GM12878 (cell line): ENCODE data around the gene THRB. TPM values are rescaled to one million over a fixed set of nuclear protein-coding genes. Genes with fewer than 3 reads are reported as not detected.

Source experiments
- ATAC-seq: fragments of 200-7000 bp; cut with Tn5 transposase; 3 replicates; pipeline ENCODE4 v1.9.1; 2020; ENCODE audit warnings: mild to moderate bottlenecking, moderate library complexity
- BruUV-seq: library from RNA; stranded (reverse); fragments of 400-500 nt; replicated peaks from 2 replicates; lab custom pipeline; 2021; lab: Mats Ljungman, UMichigan
- CTCF ChIA-PET: fragments of 300-600 bp; sonication (Branson Sonifier 250); formaldehyde crosslinking; extraction: SDS; loops from one replicate; lab custom pipeline; 2021; ENCODE audit warnings: inconsistent platforms; lab: Yijun Ruan, JAX
- POLR2A ChIA-PET: fragments of 350-600 bp; formaldehyde crosslinking; extraction: SDS; loops from one replicate; lab custom pipeline; 2021; ENCODE audit warnings: inconsistent platforms; lab: Charles Lee
- RAD21 ChIA-PET: fragments of 300-600 bp; sonication (Branson Sonifier 250); formaldehyde crosslinking; loops from one replicate; lab custom pipeline; 2023; ENCODE audit warnings: antibody characterized with exemption; ENCODE audit not compliant: unreplicated experiment; lab: Charles Lee
- SMC1A ChIA-PET: fragments of 300-600 bp; sonication (Branson Sonifier 250); formaldehyde crosslinking; loops from one replicate; lab custom pipeline; 2023; ENCODE audit not compliant: unreplicated experiment, uncharacterized antibody; lab: Charles Lee
- DNase-seq: peaks from one replicate; pipeline ENCODE4 v3.0.0-alpha.2; 2011; ENCODE audit warnings: low read depth, low spot score
- FAIRE-seq: peaks from 3 replicates; lab custom pipeline; 2011; peaks lifted over from hg19 to GRCh38; lab: Jason Lieb, UNC
- H2AFZ ChIP-seq: 2 replicates; pipeline ENCODE4 v1.6.0; 2011; ENCODE audit warnings: low read depth, low read length, control low read depth; ENCODE audit not compliant: control insufficient read depth
- H3K27ac ChIP-seq: 2 replicates; pipeline ENCODE4 v1.5.1; 2011; ENCODE audit warnings: control low read depth; ENCODE audit not compliant: control insufficient read depth, insufficient read depth
- H3K27me3 ChIP-seq, 2 experiments: replicated peaks in 1 of 2; 2 replicates each; pipeline versions ENCODE4 v1.6.0 to v1.6.1; 2011; ENCODE audit warnings: low read length in 1 of 2; ENCODE audit not compliant: control insufficient read depth in 2 of 2, insufficient read depth in 2 of 2
- H3K36me3 ChIP-seq, 2 experiments: 2 replicates each; pipeline ENCODE4 v1.5.1; 2011; ENCODE audit warnings: low read length in 1 of 2; ENCODE audit not compliant: control insufficient read depth in 2 of 2, insufficient read depth in 2 of 2
- H3K4me1 ChIP-seq: 2 replicates; pipeline ENCODE4 v1.6.1; 2011; ENCODE audit warnings: mild to moderate bottlenecking, low read length, moderate library complexity, mixed read lengths; ENCODE audit not compliant: control insufficient read depth, insufficient read depth
- H3K4me2 ChIP-seq: 2 replicates; pipeline ENCODE4 v1.6.0; 2011; ENCODE audit warnings: control low read depth; ENCODE audit not compliant: control insufficient read depth, insufficient read depth
- H3K4me3 ChIP-seq: fragments of 200-600 bp; sonication (generic); 2 replicates; pipeline ENCODE4 v1.5.1; 2016
- H3K79me2 ChIP-seq: 2 replicates; pipeline ENCODE4 v1.6.0; 2011; ENCODE audit warnings: low read length; ENCODE audit not compliant: control insufficient read depth, insufficient read depth
- H3K9ac ChIP-seq: 2 replicates; pipeline ENCODE4 v1.8.0; 2011; ENCODE audit warnings: low read length, control low read depth, mixed read lengths; ENCODE audit not compliant: control insufficient read depth, insufficient read depth
- H3K9me3 ChIP-seq: replicated peaks from 3 replicates; pipeline ENCODE4 v1.5.1; 2011; ENCODE audit warnings: mild to moderate bottlenecking, low read length; ENCODE audit not compliant: control insufficient read depth, insufficient read depth
- H4K20me1 ChIP-seq: 2 replicates; pipeline ENCODE4 v1.6.0; 2011; ENCODE audit not compliant: control insufficient read depth, insufficient read depth
- CHD2 ChIP-seq: IDR thresholded peaks from 2 replicates; pipeline ENCODE4 v1.6.1; 2011; ENCODE audit warnings: low read depth, low read length, improper control_type of control experiment, borderline replicate concordance
- CREM ChIP-seq: IDR thresholded peaks from 2 replicates; pipeline ENCODE4 v1.6.1; 2014; ENCODE audit warnings: antibody characterized with exemption, low read depth
- FOS ChIP-seq: IDR thresholded peaks from 3 replicates; pipeline ENCODE4 v1.6.1; 2011; ENCODE audit warnings: borderline replicate concordance; ENCODE audit not compliant: insufficient read length; ENCODE audit errors: extremely low read depth
- HSF1 ChIP-seq: fragments of 150-350 bp; IDR thresholded peaks from 2 replicates; pipeline ENCODE4 v1.6.1; 2014; ENCODE audit warnings: mild to moderate bottlenecking, low read depth, low read length
- IKZF1 ChIP-seq: fragments of 450-650 bp; conservative IDR thresholded peaks from 2 replicates; pipeline ENCODE4 v1.6.1; 2017; ENCODE audit warnings: antibody characterized with exemption, mild to moderate bottlenecking
- MTA2 ChIP-seq: fragments of 450-650 bp; IDR thresholded peaks from 2 replicates; pipeline ENCODE4 v1.6.1; 2016; ENCODE audit warnings: low read depth, mild to moderate bottlenecking, moderate library complexity
- NR2C2 ChIP-seq: IDR thresholded peaks from 2 replicates; pipeline ENCODE4 v1.6.1; 2011; ENCODE audit warnings: borderline replicate concordance, low read depth; ENCODE audit not compliant: control insufficient read depth, insufficient read length
- PKNOX1 ChIP-seq: fragments of 450-650 bp; IDR thresholded peaks from 2 replicates; pipeline ENCODE4 v1.6.1; 2016; ENCODE audit warnings: mild to moderate bottlenecking
- RCOR1 ChIP-seq: conservative IDR thresholded peaks from 2 replicates; pipeline ENCODE4 v1.6.1; 2012; ENCODE audit warnings: low read depth, low read length, improper control_type of control experiment
- SMAD5 ChIP-seq: IDR thresholded peaks from 2 replicates; pipeline ENCODE4 v1.6.1; 2016; ENCODE audit warnings: antibody characterized with exemption, low read depth
- YBX1 ChIP-seq: fragments of 450-650 bp; IDR thresholded peaks from 2 replicates; pipeline ENCODE4 v1.6.1; 2016; ENCODE audit warnings: antibody characterized with exemption
- ZBED1 ChIP-seq: IDR thresholded peaks from 2 replicates; pipeline ENCODE4 v1.6.1; 2016; ENCODE audit warnings: borderline replicate concordance
- ZNF217 ChIP-seq: fragments of 450-650 bp; IDR thresholded peaks from 2 replicates; pipeline ENCODE4 v1.6.1; 2017; ENCODE audit warnings: antibody characterized with exemption, mild to moderate bottlenecking
- WGBS: methylation state at CpG from one replicate; pipeline ENCODE4 v1.1.6; 2016; ENCODE audit warnings: low lambda C conversion rate; ENCODE audit not compliant: insufficient replicate concordance, insufficient coverage; ENCODE audit errors: missing lambda C conversion rate; 5-methylcytosine and 5-hydroxymethylcytosine counted together
- in situ Hi-C: fragments of 300-500 bp; cut with MboI; formaldehyde crosslinking; loops from 9 replicates; pipeline ENCODE4 v1.14.3; 2018; ENCODE audit warnings: mixed read lengths
- intact Hi-C: fragments of 100-400 bp; cut with micrococcal nuclease; formaldehyde crosslinking; loops from one replicate; pipeline ENCODE4 v1.14.2; 2022; ENCODE audit not compliant: unreplicated experiment
- polyA plus RNA-seq, 11 experiments: library from polyadenylated mRNA; depleted of rRNA in 4 of 11; unstranded in 6 of 11; stranded (reverse) in 5 of 11; fragments of >200 nt; fragmentation: Nextera tagmentation in 4 of 11; fragmentation: Illumina TruSeq in 1 of 11; extraction: Ambion mirVana in 4 of 11; extraction: Trizol in 1 of 11; gene quantifications; 1 replicate in 1 of 11; 2 replicates in 10 of 11; pipeline versions ENCODE4 v1.2.1 to v1.2.3, GENCODE V29; 2011 to 2016; ENCODE audit warnings: inconsistent platforms in 2 of 11, missing spikeins in 2 of 11, low read depth in 1 of 11
- total RNA-seq, 4 experiments: library from RNA; depleted of rRNA in 3 of 4; stranded (reverse); fragments of >200 nt in 3 of 4; fragmentation: Illumina TruSeq in 1 of 4; extraction: Trizol in 1 of 4; gene quantifications; 2 replicates each; pipeline versions ENCODE4 v1.2.1 to v1.2.3, GENCODE V29; 2013 to 2021

THRB gene
- total and polyA plus RNA-seq, 10 of the 15 experiments (the other 5 are each of a cell fraction or from before 2014, with no cell fraction given) = 0.05 TPM; not detected in 9

GRCh38 chr3:24437326-24437725, 57.3 kb downstream of the THRB start:
- BruUV-seq = no TSS peak
- Histone ChIP-seq H3K36me3 (no peaks in the 10 kb centered on the region), H3K4me1 (no peaks in the 10 kb centered on the region), H3K9ac (no peak overlapping the region), H3K27ac (no peak overlapping the region), H3K79me2 (no peaks in the 10 kb centered on the region), H2AFZ (no peak overlapping the region), H4K20me1 (no peaks in the 10 kb centered on the region), H3K4me2 (no peak overlapping the region), H3K27me3 (no peaks in the 10 kb centered on the region), H3K9me3 (no peaks in the 10 kb centered on the region), H3K4me3 (no peak overlapping the region)
- 3% methylated on average over 2 of the region's 2 CpGs for WGBS
- TF ChIP-seq NR2C2 = no peak
- no peak for TF ChIP-seq PKNOX1
- no peak for TF ChIP-seq ZNF217
- no peak for TF ChIP-seq CHD2
- no peak for TF ChIP-seq YBX1
- no peak for TF ChIP-seq SMAD5
- TF ChIP-seq HSF1 = no peak
- no peak for TF ChIP-seq FOS
- TF ChIP-seq RCOR1 = no peak
- TF ChIP-seq MTA2 = no peak
- no peak for TF ChIP-seq ZBED1
- no peak for TF ChIP-seq IKZF1
- TF ChIP-seq CREM = no peak
- SMC1A ChIA-PET = no interaction called here
- CTCF ChIA-PET = no interaction called here
- intact Hi-C loops (no loop called here), in situ Hi-C loops (no loop called here)
- POLR2A ChIA-PET = no interaction called here
- DNase-seq (no peak), FAIRE-seq (no peak), ATAC-seq (no peak)
- RAD21 ChIA-PET = no interaction called here
